H9 (cell line): ENCODE data around the gene PKNOX2. TPM values are rescaled to one million over a fixed set of nuclear protein-coding genes. Genes with fewer than 3 reads are reported as not detected.

Experiments used
- DNase-seq: peaks from one replicate; pipeline ENCODE4 v3.0.0-alpha.2; 2017
- H2AFZ ChIP-seq: one replicate; pipeline ENCODE4 v1.6.1; 2013; ENCODE audit warnings: mild to moderate bottlenecking, low read length, control low read depth, moderate library complexity
- H2AK5ac ChIP-seq: 2 replicates; pipeline ENCODE4 v1.6.1; 2013; ENCODE audit warnings: low read length, control low read depth, mixed read lengths; ENCODE audit not compliant: insufficient read length
- H2BK120ac ChIP-seq: one replicate; pipeline ENCODE4 v1.6.1; 2013; ENCODE audit warnings: low read depth, mild to moderate bottlenecking, low read length, control low read depth, inconsistent platforms; ENCODE audit not compliant: poor library complexity, severe bottlenecking
- H2BK12ac ChIP-seq: 2 replicates; pipeline ENCODE4 v1.6.1; 2013; ENCODE audit warnings: low read length, control low read depth, mixed read lengths, low read depth; ENCODE audit not compliant: insufficient read length
- H2BK15ac ChIP-seq: 2 replicates; pipeline ENCODE4 v1.6.1; 2013; ENCODE audit warnings: low read depth, low read length, control low read depth
- H2BK20ac ChIP-seq: one replicate; pipeline ENCODE4 v1.6.1; 2013; ENCODE audit warnings: low read depth, mild to moderate bottlenecking, low read length, control low read depth, inconsistent platforms; ENCODE audit not compliant: poor library complexity, severe bottlenecking
- H2BK5ac ChIP-seq: 2 replicates; pipeline ENCODE4 v1.6.1; 2013; ENCODE audit warnings: low read length, control low read depth, mixed read lengths; ENCODE audit not compliant: insufficient read length
- H3K14ac ChIP-seq: 2 replicates; pipeline ENCODE4 v1.6.1; 2013; ENCODE audit warnings: low read length, control low read depth; ENCODE audit not compliant: insufficient read depth
- H3K18ac ChIP-seq: 2 replicates; pipeline ENCODE4 v1.6.1; 2013; ENCODE audit warnings: low read depth, mild to moderate bottlenecking, mixed read lengths, low read length, control low read depth; ENCODE audit not compliant: insufficient read length
- H3K23ac ChIP-seq: 2 replicates; pipeline ENCODE4 v1.6.1; 2013; ENCODE audit warnings: low read length, control low read depth, mixed read lengths, low read depth; ENCODE audit not compliant: insufficient read length
- H3K23me2 ChIP-seq: 2 replicates; pipeline ENCODE4 v1.6.1; 2013; ENCODE audit warnings: low read depth, mild to moderate bottlenecking, mixed read lengths, low read length, control low read depth; ENCODE audit not compliant: insufficient read length, poor library complexity, severe bottlenecking
- H3K27ac ChIP-seq: 2 replicates; pipeline ENCODE4 v1.5.1; 2013; ENCODE audit warnings: low read length, control low read depth, mixed read lengths, low read depth; ENCODE audit not compliant: insufficient read length
- H3K27me3 ChIP-seq: 2 replicates; pipeline ENCODE4 v1.6.1; 2013; ENCODE audit warnings: low read length, control low read depth, inconsistent platforms; ENCODE audit not compliant: insufficient read depth
- H3K4ac ChIP-seq: 2 replicates; pipeline ENCODE4 v1.6.1; 2013; ENCODE audit warnings: low read depth, mild to moderate bottlenecking, control low read depth, inconsistent platforms, low read length, moderate library complexity
- H3K4me1 ChIP-seq: 2 replicates; pipeline ENCODE4 v1.6.1; 2013; ENCODE audit warnings: low read length, control low read depth, inconsistent platforms; ENCODE audit not compliant: insufficient read depth
- H3K4me2 ChIP-seq: 2 replicates; pipeline ENCODE4 v1.6.1; 2013; ENCODE audit warnings: low read length, control low read depth, mixed read lengths; ENCODE audit not compliant: insufficient read length, insufficient read depth
- H3K56ac ChIP-seq: 2 replicates; pipeline ENCODE4 v1.6.1; 2013; ENCODE audit warnings: low read depth, mild to moderate bottlenecking, mixed read lengths, low read length, control low read depth; ENCODE audit not compliant: insufficient read length
- H3K79me1 ChIP-seq: 2 replicates; pipeline ENCODE4 v1.6.1; 2013; ENCODE audit warnings: low read depth, mild to moderate bottlenecking, moderate library complexity, low read length, control low read depth, inconsistent platforms; ENCODE audit not compliant: insufficient read depth, poor library complexity, severe bottlenecking
- H3K79me2 ChIP-seq: 2 replicates; pipeline ENCODE4 v1.6.1; 2013; ENCODE audit warnings: low read length, control low read depth, inconsistent platforms; ENCODE audit not compliant: insufficient read depth
- H3K9ac ChIP-seq: 2 replicates; pipeline ENCODE4 v1.6.1; 2013; ENCODE audit warnings: low read length, control low read depth, mixed read lengths; ENCODE audit not compliant: insufficient read length; ENCODE audit errors: extremely low read depth
- H3K9me3 ChIP-seq: one replicate; pipeline ENCODE4 v1.6.1; 2013; ENCODE audit warnings: low read depth, low read length, inconsistent platforms; ENCODE audit not compliant: control insufficient read depth
- H3T11ph ChIP-seq: one replicate; pipeline ENCODE4 v1.6.1; 2013; ENCODE audit warnings: mild to moderate bottlenecking, low read length, control low read depth, inconsistent platforms
- H4K20me1 ChIP-seq: one replicate; pipeline ENCODE4 v1.6.1; 2013; ENCODE audit not compliant: control insufficient read depth, insufficient read length, insufficient read depth
- H4K5ac ChIP-seq: 2 replicates; pipeline ENCODE4 v1.6.1; 2013; ENCODE audit warnings: low read depth, mild to moderate bottlenecking, mixed read lengths, low read length, control low read depth; ENCODE audit not compliant: insufficient read length
- H4K8ac ChIP-seq: replicated peaks from 2 replicates; pipeline ENCODE4 v1.6.1; 2013; ENCODE audit warnings: low read length, control low read depth, mixed read lengths, low read depth; ENCODE audit not compliant: insufficient read length
- H4K91ac ChIP-seq: 2 replicates; pipeline ENCODE4 v1.6.1; 2013; ENCODE audit warnings: low read depth, mild to moderate bottlenecking, moderate library complexity, mixed read lengths, low read length, control low read depth; ENCODE audit not compliant: insufficient read length
- H3K27ac Mint-ChIP-seq, 3 experiments: 2 replicates in 2 of 3; 3 replicates in 1 of 3; pipeline ENCODE4 v1.8.0; 2020 to 2021; ENCODE audit warnings: mixed read lengths in 3 of 3, mild to moderate bottlenecking in 1 of 3, moderate library complexity in 1 of 3
- H3K27me3 Mint-ChIP-seq: 2 replicates; pipeline ENCODE4 v1.8.0; 2021; ENCODE audit warnings: low read depth, mild to moderate bottlenecking, moderate library complexity, mixed read lengths
- H3K36me3 Mint-ChIP-seq, 3 experiments: 2 replicates in 2 of 3; 3 replicates in 1 of 3; pipeline ENCODE4 v1.8.0; 2020 to 2021; ENCODE audit warnings: low read depth in 3 of 3, mixed read lengths in 3 of 3; ENCODE audit not compliant: insufficient read depth in 1 of 3
- H3K4me1 Mint-ChIP-seq, 2 experiments: 2 replicates each; pipeline ENCODE4 v1.8.0; 2020; ENCODE audit warnings: mixed read lengths in 2 of 2
- H3K4me3 Mint-ChIP-seq, 2 experiments: 2 replicates in 1 of 2; 3 replicates in 1 of 2; pipeline ENCODE4 v1.8.0; 2020 to 2021; ENCODE audit warnings: mild to moderate bottlenecking in 2 of 2, mixed read lengths in 2 of 2, moderate library complexity in 1 of 2
- H3K9me3 Mint-ChIP-seq, 2 experiments: 2 replicates in 1 of 2; 3 replicates in 1 of 2; pipeline ENCODE4 v1.8.0; 2020; ENCODE audit warnings: mild to moderate bottlenecking in 2 of 2, mixed read lengths in 2 of 2, moderate library complexity in 1 of 2
- CTCF ChIP-seq: fragments of 200-600 bp; sonication (generic); conservative IDR thresholded peaks from 3 replicates; pipeline ENCODE4 v1.8.0; 2021; ENCODE audit warnings: antibody characterized with exemption, mild to moderate bottlenecking
- WGBS: extraction: QIAGEN DNeasy Blood & Tissue Kit; methylation state at CpG from one replicate; pipeline ENCODE4 v1.1.7; 2013; ENCODE audit warnings: missing lambda C conversion rate, low lambda C conversion rate, mixed read lengths; ENCODE audit not compliant: insufficient read length; ENCODE audit errors: extremely low coverage; 5-methylcytosine and 5-hydroxymethylcytosine counted together
- total RNA-seq: library from RNA; stranded (reverse); gene quantifications from 2 replicates; pipeline ENCODE4 v1.2.1, GENCODE V29; 2021

Gene PKNOX2
- total RNA-seq, 1 experiment from 2014 or later, result 1.3 TPM

- H2BK5ac ChIP-seq, result no peak overlapping the region
- H2AFZ ChIP-seq, result no peak overlapping the region
- H2BK20ac ChIP-seq, result no peak overlapping the region
- H3K23ac ChIP-seq, result no peak overlapping the region
- DNase-seq, result no peak
- H3K4me2 ChIP-seq, result no peak overlapping the region
- H3K4me3 Mint-ChIP-seq, result no peak overlapping the region; a peak in 1 of 5 replicates
- peaks cover 3% of the 10 kb centered on the region; the same call in 1 of the 2 replicates for H3K4me1 ChIP-seq
- H2BK120ac ChIP-seq, result no peak overlapping the region
- no peaks in the 10 kb centered on the region for H3K23me2 ChIP-seq
- no peak overlapping the region for H2BK15ac ChIP-seq
- no peaks in the 10 kb centered on the region for H3K27me3 ChIP-seq
- no peak overlapping the region; a peak in 1 of 7 replicates for H3K27ac Mint-ChIP-seq
- no peak overlapping the region for H3K14ac ChIP-seq
- TF ChIP-seq CTCF, result no peak
- no peak overlapping the region for H4K5ac ChIP-seq
- H3K27me3 Mint-ChIP-seq, result peaks cover 12% of the 10 kb centered on the region
- H3K18ac ChIP-seq, result no peak overlapping the region
- 0 out of 5 replicates have a peak, but pooled peaks cover 0 to 2% of the 10 kb centered on the region in 2 experiments for H3K9me3 Mint-ChIP-seq
- no peak overlapping the region for H3K4ac ChIP-seq
- H4K91ac ChIP-seq, result no peak overlapping the region
- H3T11ph ChIP-seq, result no peak overlapping the region
- H3K79me2 ChIP-seq, result no peaks in the 10 kb centered on the region
- no peak overlapping the region for H3K56ac ChIP-seq
- no peak overlapping the region for H2BK12ac ChIP-seq
- H2AK5ac ChIP-seq, result no peak overlapping the region
- H3K79me1 ChIP-seq, result no peaks in the 10 kb centered on the region
- no peaks in the 10 kb centered on the region for H4K20me1 ChIP-seq
- no CpG with 5 or more reads among the region's 12 CpGs for WGBS
- no peaks in the 10 kb centered on the region for H3K9me3 ChIP-seq
- H3K4me1 Mint-ChIP-seq, result peaks cover 51 to 56% of the 10 kb centered on the region in 2 experiments
- no peak overlapping the region for H3K27ac ChIP-seq
- peaks cover 0 to 13% (median 0%) of the 10 kb centered on the region in 3 experiments; a peak in 3 of 7 replicates for H3K36me3 Mint-ChIP-seq
- no peak overlapping the region for H4K8ac ChIP-seq
- H3K9ac ChIP-seq, result no peak overlapping the region
Observed at GRCh38 chr11:125398994-125399640, 234.6 kb downstream of the PKNOX2 start.
